Pulmonary artery endothelial cell (primary cell): ENCODE results near the gene CACNA1C. TPM values are rescaled to one million over a fixed set of nuclear protein-coding genes. Genes with fewer than 3 reads are reported as not detected.

Experiments
- DNase-seq: peaks from one replicate; pipeline ENCODE4 v3.0.0-alpha.2; 2011; ENCODE audit warnings: low read depth, low spot score
- total RNA-seq: library from RNA; depleted of rRNA; stranded (reverse); fragments of >200 nt; gene quantifications from 2 replicates; pipeline ENCODE4 v1.2.3, GENCODE V29; 2014

Gene CACNA1C
- total RNA-seq, 1 donor from 2014 or later: not detected

DNA sequence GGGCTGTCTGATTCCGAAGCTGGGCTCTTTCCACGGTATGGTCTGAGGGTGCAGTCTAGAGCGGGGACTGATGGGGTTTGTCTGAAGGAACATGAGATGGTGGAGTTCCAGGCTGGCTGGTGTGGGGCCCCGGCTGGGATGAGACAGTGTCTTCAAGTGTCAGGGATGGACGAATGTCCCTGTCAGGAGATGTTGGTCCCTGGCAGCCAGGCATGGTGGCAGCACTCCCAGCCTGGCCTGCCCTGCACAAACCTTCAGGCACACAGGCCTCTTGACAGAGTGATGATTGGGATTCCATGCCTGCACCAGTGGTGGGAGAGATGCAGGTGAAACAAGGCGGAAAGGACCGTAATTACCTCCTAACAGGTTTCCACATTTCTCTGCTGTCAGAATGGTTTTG, 221.9 kb downstream of the CACNA1C start:
- no peak for DNase-seq

DNA sequence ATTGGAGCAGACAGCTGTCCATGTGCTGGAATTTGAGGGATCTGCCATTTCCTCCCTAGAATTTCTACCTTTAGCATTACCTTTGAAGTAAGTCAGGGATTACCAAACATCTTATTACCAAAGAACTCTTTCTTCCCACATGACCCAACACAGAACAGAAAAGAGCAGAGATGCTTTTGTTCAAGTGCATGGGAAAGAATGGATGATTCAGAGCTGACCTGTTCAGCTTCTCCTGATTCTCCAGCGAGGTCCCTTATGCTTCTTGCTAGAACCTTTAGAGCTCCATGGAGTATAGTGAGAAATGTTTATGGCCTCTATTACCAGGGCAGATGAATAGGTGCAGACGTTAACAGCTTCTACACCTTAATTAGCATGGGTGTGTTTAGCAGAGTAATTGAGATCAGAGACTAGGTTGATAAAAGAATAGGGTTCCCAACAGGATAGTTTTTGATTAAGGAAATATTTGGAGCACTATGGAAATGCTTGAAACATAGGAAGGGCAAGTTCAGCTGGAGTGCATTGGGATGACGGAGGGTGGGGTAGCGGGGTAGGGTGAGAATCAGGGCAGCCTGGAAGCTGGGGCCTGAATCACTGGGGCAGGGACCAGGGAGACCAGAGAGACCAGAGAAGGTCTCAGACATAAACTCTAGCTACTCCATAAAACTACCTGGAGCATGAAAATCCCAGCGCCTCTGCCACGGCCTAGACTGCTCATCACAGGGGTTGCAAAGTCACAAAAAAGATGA, 223.7 kb downstream of the CACNA1C start:
- DNase-seq: no peak

DNA sequence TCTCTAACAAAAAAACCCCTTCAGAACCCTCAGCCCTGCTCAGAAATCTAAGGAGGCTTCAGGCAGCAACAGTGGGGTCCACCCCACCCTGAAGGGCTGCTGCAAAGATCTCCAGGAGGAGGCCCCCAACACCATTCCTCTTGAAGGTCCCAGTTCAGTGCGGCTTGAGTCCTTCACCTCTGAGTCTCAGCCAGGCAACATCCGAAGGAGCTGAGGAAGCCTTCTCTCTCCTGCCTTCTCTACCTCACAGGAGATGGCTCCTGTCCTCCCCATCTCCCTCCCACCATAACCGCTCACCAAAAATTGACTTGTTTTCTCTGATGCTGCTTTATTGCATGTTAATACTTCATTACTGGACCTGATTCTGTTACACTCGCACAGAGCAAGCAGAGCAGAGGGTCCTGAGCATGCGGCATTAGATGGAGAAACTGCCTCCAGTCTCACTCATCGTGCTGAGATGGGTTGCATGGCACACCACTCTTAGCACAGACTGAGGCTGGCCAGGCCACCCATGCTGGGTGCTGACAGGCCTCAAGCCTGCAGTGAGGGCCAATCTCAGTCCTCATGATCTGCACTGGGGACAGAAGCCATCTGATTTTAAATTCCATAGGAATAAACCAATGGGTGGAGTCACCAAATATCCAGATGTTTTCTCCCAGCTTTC, 224.8 kb downstream of the CACNA1C start:
- no peak for DNase-seq

DNA sequence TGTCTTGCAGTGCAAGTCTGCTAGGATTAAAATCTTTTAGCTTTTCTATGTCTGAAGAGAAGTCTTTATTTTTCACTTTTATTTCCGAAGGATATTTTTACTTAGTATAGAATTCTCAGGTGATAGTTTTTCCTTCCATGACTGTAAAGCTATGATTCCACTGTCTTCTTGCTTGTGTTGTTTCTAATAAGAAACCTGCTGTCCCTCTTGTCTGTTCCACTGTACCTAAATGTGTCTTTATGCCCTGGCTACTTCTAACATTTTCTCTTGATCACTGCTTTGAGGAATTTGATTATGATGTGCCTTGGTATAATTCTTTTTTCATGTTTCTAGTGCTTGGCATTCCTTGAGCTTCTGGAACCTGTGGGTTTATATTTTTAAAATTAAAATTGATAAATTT, 228.7 kb downstream of the CACNA1C start:
- no peak for DNase-seq

DNA sequence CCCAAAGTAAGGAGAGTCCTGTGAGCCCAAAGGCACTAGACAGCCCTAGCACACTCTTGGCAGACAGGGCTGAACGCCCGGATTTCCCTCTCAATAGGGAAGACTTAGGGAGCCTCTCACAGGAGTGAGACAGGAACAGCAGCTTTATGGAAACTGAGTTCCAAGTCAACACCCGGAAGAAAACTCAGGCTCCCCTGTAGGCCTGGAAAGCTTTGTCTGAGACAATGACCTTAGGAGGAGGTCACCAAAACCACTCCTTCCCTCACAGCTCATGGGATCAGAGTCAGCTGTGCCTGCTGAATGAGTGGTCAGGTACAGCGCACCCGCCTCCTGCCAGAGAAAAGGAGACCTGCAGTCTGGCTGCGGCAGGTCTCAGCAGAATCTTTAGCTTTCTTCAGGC, 229.5 kb downstream of the CACNA1C start:
- no peak for DNase-seq

DNA sequence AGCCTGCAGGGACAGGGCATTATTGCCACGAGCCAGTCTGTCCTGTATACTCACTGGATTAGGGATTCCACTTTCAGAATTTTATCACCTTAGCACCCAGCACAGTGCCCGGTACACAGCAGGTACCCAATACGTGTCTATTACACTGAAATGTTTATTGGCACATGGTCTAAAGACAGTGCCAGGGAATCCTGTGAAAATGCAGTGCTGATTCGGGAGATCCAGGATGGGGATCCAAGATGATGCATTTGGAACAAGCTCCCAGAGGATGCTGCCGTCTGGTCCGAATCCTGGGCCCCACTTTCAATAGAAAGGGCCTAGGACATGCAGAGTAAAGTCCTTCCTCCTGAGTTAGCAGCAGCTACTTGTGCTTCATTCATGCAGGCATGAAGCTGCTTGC, 230.7 kb downstream of the CACNA1C start:
- no peak for DNase-seq

DNA sequence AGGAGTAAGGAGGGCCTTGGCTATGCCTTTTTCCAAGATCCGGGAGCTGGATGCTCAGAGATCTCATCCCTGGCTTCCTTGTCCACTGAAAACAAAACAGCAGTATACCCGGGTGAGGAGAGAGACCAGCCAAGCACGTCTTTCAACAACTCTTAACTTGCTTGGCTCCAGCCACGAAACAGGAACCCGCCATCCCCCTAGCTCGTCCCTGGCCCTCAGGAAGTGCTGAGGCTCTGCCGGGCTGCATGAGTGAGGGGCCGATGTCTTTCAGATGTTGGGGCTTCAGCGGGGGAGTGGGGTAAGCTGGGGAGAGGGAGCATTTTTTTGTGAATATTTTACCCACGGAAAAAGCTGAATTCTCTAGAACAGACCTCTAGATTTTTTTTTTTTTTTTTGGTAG, 231.1 kb downstream of the CACNA1C start:
- DNase-seq: no peak

DNA sequence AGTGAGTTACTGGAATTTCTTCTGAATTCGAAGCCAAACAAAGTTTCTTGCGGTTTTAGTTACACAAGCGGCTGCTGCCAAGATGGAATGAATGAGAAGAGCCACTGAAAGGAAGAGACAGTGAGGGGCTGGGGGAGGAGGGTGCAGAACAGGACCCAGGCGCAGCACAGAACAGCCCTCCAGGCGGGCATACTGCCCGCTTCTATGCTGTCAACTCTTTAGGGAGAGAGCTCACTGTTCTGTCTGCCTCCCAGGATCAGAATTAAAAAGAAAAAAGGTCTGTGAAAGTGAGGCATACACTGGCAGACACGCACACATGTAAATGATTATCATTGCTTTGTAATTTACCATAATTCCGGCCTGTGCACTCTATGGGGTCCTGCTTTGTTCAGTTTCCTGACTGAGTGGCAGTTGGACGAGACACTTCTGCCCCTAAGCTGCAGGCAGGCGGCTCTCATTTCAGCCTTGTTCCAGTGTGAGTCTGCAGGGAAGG, 231.6 kb downstream of the CACNA1C start:
- DNase-seq: no peak

DNA sequence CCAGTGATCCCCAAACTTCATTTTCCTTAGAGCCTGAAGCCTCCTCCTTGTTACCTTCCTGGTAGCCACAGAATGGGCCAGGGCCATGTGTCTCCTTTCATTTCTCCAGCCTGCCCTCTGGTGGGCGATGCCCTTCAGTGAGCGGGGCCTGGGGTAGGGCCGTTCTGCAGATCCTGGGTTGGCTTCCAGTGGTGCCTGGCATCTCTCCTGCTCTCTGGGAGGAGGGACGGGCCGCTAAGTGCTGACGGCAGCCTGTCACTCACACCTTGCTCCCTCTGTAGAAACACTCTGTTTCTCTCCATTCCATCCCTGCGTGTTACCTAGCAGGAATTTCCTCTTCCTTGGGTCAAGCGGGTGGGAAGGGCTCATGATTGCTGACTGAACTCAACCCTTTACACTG, 232.1 kb downstream of the CACNA1C start:
- DNase-seq: no peak

DNA sequence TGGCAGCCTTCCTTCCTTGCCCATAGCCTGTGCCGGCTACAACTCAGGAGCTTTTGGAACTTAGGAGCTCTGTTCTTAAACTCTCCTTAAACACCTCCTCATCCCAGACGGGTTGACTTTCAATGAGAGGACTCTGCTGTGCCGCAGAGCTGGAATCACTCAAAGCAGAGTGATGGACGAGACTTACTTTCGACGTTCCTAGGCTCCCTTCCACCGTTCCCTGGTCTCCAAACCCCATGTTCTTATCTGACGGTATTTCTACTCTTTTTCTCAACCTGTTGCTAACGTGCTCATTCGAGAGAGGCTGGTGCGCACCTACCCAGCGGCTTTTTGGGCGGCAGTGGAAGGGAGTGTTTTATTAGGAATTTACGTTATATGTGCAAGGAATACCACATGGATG, 232.7 kb downstream of the CACNA1C start:
- DNase-seq: no peak

DNA sequence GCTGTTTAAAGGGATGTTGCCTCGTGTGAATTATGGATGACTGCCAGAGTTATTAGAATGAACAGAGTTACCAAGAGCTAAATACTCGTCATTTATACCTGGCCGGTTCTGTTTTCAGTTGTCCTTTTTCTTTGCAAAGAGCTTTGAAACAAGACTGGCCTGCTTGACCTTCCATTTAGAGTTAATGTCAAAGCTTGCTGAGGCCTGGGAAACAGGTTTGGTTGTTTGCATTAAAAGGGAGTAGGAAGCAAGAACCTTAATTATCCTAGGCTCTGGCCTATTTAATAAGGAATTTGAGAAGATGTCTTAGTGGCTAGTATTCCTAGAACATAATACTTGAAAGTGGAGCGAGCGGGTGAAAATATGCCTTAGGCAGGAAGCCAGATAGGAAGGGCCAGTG, 233.3 kb downstream of the CACNA1C start:
- DNase-seq: no peak

DNA sequence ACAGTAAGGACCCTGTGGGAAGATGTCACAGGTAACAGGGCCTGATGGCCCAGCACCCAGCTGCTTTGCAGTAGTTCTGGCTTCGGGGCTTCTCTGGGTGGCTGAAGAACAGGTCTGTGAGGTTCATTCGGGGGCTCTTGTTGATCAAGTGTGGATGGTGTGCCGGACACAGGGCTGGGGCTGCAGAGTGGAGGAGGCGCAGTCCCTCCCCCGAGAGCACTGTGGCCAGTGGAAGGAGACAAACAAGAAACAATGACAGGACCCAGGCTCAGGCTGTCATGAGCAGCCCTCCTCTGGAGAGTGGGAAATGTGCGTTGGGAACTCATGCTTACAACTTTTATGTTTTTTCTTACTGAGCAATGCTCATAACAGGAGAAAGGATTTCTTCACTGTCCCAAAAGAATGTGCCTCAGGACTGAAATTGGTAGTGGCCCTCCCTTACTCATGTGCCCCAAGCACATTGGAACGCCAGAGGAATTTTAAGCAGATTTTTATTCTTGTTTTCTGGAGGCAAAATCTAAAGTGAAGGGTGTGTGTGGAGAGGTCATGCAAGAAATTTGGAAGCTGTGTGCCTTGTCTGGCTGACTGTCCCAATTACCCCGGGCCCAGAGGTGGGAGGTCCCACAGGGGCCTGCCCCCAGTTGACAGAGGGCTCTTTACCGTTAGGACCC, 233.8 kb downstream of the CACNA1C start:
- no peak for DNase-seq

DNA sequence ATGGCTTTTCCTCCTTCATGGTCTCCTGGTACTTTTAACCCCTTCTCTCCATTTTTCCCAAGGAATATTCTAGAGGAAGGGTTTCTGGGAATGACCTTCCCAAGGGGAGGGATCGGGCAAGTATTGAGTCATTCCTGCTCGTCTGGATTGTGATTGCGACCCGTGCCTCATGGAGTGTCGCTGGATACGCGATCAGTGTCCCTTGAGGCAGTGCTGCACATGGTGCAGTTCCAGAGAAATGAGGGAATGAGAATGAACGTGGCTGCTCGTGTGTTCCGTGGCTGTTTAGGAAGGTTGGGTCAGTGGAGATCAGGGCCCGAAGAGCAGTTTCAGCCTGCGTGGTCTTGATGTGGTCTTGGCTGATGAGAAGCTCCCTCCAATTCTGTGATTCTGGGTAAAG, 234.4 kb downstream of the CACNA1C start:
- DNase-seq: no peak

DNA sequence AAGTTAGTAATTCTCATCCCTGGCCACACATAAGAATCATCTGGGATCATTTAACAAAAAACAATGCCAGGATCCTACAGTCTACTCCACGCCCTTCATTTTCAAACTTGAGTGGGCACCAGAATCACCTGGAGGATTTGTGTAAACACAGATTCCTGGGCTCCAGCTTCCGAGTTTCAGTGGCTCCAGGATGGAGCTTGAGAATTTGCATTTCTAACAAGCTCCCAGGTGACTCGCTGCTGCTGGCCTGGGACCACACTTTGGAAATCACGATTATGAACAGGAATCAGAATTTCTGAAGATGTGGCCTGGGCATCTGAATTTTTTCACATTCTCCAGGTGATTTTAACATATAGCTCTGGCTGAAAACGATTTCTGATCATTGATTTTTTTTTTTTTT, 234.8 kb downstream of the CACNA1C start:
- no peak for DNase-seq

DNA sequence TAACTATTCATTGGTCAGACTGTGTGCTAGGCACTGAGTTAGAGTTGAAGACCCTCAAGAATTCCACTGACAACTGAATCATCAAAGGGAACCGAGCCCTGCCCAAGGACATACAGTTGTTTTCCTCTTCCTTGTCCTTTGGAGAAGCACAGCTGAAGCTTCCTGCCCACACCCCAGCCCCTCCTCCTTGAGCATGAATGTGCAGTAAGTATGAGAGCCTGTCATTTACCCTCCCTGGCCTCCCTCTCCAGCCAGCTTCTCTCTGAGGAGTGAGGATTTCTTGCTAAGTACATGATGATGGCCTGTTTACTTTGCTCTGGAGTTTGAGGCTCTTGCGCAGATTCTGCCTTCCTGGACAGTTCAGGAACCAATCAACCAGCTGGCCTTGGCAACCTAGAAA, 235.2 kb downstream of the CACNA1C start:
- no peak for DNase-seq

DNA sequence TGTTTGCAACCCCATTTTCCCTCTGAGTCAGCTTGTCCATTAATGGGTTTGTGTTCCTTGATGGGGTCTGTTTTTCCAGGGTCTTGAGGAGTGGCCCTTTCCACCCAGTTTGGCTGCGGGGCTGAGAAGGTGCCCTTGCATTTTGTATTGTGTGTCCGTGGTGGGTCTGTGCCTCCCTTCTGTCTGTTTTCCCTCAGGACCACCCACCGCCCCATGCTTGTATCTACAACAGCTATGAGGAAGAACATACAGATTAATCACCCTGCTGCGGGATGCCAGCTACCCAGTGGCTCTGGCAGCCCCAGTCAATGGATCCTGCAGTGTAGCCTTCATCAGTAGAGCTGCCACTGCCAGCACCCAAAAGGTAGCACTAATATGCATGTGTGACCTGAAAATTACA, 235.7 kb downstream of the CACNA1C start:
- no peak for DNase-seq

DNA sequence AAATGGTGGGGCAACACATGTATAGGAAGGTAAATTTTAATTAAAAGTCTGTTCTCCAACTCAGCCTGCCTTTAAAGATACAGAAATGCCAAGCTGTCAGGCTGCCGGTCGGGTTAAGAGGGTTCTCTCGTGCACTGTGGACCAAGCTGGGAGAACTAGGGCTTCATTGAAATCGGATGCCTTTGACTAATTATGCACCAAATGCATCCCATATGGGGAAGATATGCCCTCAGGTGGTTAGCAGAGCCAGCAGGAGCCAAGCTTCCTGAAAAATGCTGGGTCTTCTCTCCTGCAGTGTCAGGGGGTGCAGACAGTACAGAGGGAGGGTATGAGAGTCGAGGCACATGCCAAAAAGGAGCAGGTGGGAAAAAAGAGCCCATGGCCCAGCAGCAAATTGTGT, 236.1 kb downstream of the CACNA1C start:
- no peak for DNase-seq

DNA sequence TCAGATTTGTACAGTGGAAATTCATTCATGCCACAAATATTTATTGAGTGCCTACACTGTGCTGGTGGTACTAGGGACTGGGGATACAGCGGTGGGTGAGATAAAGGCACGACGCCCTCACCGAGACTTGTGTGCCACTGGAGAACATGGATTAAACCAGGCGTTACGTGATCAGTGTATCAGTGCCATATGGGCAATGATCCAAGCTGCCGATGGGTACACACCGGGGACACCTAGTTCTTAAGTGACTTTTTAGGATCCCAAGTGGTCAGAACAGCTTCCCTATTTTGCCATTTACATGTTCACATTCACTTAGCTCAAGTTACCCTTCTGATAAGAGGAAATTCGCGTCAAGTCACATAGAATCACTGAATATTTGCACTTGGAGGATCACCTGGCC, 236.7 kb downstream of the CACNA1C start:
- DNase-seq: no peak

DNA sequence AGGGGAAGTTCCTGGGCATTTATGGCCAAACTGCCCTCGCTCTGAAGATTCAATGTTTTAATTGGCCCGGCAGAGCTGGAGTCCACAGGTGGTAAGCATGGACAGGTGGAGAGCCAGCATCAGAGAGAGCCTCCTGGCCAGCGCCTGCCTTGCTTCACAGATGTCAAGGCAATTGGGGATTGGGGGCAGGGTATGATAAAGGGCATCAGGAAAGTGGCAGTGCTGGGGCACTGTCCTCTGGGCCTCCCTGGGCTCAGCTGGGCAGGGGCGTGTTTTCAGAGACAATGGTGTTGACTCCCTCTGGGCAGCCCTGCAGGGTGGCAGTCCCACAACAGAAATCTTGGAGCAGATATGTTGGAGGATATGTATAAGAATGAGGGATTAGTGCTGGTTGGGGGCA, 237.3 kb downstream of the CACNA1C start:
- DNase-seq: no peak

DNA sequence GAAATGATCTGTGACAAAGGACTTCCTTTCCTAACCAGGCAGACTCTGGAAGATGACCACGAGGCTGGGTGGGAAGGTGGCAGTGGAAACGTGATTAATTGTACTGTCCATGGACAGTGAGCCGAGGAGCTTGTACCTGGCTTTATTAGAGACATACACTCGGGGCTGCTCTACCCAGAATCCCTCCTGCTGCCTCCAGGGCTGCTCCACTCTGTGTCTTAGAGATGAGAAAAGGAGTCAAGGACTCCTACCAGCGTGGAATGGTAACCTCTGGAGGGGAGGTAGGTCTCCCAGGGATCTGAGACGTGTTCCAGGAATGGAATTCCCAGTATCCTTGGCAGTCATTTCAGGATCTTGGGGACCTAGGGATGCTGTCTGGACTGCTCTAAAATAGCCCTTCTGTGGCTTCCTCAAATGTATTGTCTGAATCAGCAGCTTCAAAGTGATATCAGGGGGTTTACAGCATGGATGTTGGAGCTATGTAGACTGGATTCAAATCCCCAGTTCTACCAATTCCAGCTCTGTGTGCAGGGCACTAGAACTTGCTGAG, 237.8 kb downstream of the CACNA1C start:
- no peak for DNase-seq

DNA sequence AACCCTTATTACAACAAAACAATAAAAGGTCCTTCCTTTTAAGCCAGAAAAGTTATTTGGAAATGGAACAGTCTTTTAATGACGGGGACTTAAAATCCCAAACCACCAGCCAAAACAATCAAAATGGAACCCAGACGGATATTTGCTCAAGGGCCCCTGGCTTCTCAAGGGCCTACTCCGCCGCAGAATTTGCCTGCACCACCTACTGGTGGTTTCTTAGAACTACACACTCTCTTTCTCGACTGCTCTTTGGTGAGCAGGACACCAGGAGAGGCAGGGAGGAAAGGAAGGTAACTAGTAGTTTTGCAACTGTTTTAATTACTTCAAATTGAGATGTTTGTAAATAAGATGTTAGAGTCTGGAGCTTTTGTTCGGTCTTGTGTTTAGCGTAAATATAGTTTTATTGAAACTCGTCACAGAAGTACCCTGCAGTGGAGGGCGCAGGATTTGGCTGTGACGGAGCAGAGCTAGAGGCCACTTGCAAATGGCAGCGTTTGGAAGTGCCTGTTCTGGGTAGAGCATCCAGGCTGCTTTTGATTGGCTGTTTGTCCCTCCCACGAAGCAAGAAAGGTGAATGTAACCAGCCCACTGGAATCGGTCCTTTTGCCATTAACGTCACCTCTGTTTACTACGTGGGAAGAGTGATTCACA, 238.5 kb downstream of the CACNA1C start:
- DNase-seq: no peak

DNA sequence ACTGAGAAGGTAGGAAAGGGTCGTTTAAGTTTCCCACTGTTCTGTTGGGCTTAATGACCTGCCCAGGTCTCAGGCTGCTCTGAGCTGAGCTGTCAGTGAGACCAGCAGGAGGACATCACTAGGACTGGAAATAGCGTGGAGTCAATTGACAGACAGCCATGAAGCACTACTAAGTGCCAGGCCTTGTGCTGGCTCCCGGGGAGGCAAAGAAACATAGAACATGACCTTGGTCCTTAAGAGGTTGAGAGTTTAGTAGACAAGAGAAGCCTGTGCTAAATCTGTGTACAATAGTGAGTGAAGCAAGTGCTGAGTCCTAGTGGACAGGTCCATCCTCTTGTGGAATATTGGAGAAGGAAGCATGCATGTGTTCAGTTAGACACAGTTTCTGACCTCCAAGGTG, 239.2 kb downstream of the CACNA1C start:
- no peak for DNase-seq
